ENCODE data around the gene SERPINB3. TPM values are rescaled to one million over a fixed set of nuclear protein-coding genes. Genes with fewer than 3 reads are reported as not detected.

Gene SERPINB3
- total RNA-seq, 6 experiments from 2014 or later: not detected

- no peak overlapping the region for H3K4me3 ChIP-seq
- ATAC-seq (no peak), DNase-seq (no peak)
- no peak for TF ChIP-seq CTCF (IDR thresholded peaks at IDR 0.05)
- no peak for TF ChIP-seq POLR2A (IDR thresholded peaks at IDR 0.05)
- H3K4me1 ChIP-seq: no peaks in the 10 kb centered on the region
- intact Hi-C loops (cut with DNase I): no loop called here
- 93% methylated on average over 2 of the region's 2 CpGs for WGBS (ENCODE audit: insufficient coverage, low coverage, low lambda C conversion rate, missing lambda C conversion rate)
- H3K27ac ChIP-seq: no peak overlapping the region
- no peaks in the 10 kb centered on the region for H3K9me3 ChIP-seq
- no peaks in the 10 kb centered on the region for H3K27me3 ChIP-seq
- no peaks in the 10 kb centered on the region for H3K36me3 ChIP-seq
These were observed 43.8 kb downstream of the SERPINB3 start for GRCh38 chr18:63617915-63618234.

DNA sequence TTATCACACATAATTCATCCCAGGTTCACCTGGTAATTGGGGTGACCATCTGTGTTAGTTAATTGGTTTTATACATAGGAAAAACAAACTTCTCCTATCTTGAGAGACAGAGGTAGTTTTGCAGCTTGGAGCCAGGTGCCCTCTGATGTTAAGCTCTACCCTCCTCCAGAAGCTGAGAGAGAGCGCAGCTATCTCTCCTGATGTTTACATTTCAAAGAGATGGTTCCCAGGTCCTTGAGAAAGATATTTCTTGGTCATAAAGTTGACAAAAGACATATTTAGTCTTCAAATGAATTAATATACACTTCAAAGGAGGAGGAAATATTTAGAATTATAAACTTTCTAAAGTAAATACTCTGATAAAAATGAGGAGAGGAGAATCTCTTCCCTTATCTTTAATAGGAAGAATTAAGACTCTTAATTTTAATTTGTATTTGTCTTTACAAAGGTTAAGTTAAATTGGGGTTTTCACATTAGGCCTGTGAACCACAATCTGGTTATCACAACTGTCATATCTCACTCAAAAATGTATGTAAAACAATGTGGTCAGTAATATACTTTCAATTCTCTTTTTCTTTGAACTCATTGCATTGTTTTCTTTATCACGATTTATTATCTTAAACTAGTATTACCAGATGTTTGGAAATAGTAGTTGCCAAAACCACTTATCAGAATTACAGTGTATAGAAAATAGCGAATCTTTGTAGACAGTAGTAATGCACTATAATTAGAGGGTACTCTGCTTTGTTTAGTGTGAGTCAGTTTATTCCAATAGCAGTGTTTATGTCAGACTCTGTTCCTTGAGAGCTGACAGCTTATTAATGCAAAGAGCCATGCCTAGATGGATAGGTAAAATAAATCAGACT, 44.4 kb downstream of the SERPINB3 start:
- intact Hi-C loops (cut with DNase I): no loop called here
- Histone ChIP-seq H3K27ac (no peak overlapping the region), H3K4me1 (no peaks in the 10 kb centered on the region), H3K36me3 (no peaks in the 10 kb centered on the region), H3K4me3 (no peak overlapping the region), H3K27me3 (no peaks in the 10 kb centered on the region), H3K9me3 (no peaks in the 10 kb centered on the region)
- 32% methylated on average over 3 of the region's 3 CpGs for WGBS (ENCODE audit: insufficient coverage, low coverage, low lambda C conversion rate, missing lambda C conversion rate)
- no peak for DNase-seq
- TF ChIP-seq CTCF (IDR thresholded peaks at IDR 0.05): no peak
- no peak for TF ChIP-seq POLR2A (IDR thresholded peaks at IDR 0.05)
- ATAC-seq: no peak

GRCh38 chr18:63613420-63613819, 48.3 kb downstream of the SERPINB3 start:
- Histone ChIP-seq H3K4me3 (no peak overlapping the region), H3K4me1 (no peaks in the 10 kb centered on the region), H3K27me3 (no peaks in the 10 kb centered on the region), H3K27ac (no peak overlapping the region), H3K9me3 (no peaks in the 10 kb centered on the region), H3K36me3 (no peaks in the 10 kb centered on the region)
- ATAC-seq: no peak
- no peak for DNase-seq
- TF ChIP-seq CTCF (IDR thresholded peaks at IDR 0.05): no peak
- TF ChIP-seq POLR2A (IDR thresholded peaks at IDR 0.05): no peak
- WGBS (ENCODE audit: insufficient coverage, low coverage, low lambda C conversion rate, missing lambda C conversion rate): 83% methylated on average over 1 of the region's 4 CpGs
- intact Hi-C loops (cut with DNase I): no loop called here

DNA sequence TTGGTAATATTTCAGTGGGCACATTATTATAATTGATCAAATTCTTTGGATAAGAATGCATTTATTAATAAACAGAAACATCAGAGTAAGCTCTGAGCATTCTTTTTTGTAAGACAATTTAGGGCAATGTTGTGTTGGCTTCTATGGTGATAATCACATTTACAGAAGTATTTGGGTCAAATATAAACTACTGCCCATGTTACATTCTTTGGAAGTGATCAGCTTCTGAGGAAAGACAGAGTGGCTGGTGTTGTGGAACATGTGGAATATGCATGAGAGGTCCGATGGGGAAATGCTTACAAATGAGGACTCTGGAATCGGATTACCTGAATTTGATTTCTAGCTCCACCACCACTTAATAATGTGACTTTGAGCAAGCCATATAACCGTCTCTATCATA, 55.2 kb downstream of the SERPINB3 start:
- no peak for TF ChIP-seq POLR2A (IDR thresholded peaks at IDR 0.05)
- no peak for TF ChIP-seq CTCF (IDR thresholded peaks at IDR 0.05)
- Histone ChIP-seq H3K36me3 (no peaks in the 10 kb centered on the region), H3K27me3 (no peaks in the 10 kb centered on the region), H3K27ac (no peak overlapping the region), H3K4me3 (no peak overlapping the region), H3K9me3 (no peaks in the 10 kb centered on the region), H3K4me1 (no peaks in the 10 kb centered on the region)
- no peak for DNase-seq
- no peak for ATAC-seq
- intact Hi-C loops (cut with DNase I): no loop called here
- WGBS (ENCODE audit: insufficient coverage, low coverage, low lambda C conversion rate, missing lambda C conversion rate): 70% methylated on average over 3 of the region's 3 CpGs

Other genes with a start within 250 kb of the SERPINB3 start
- gene VPS4B, start 239.4 kb downstream of the SERPINB3 start, total RNA-seq: 10 to 100 TPM; 18.3 to 30.4 (median 22.3) TPM
- gene SERPINB5, start 184.9 kb downstream of the SERPINB3 start, total RNA-seq: not detected
- not detected for gene SERPINB12, start 119.5 kb downstream of the SERPINB3 start, total RNA-seq
- not detected for gene SERPINB13, start 74.5 kb downstream of the SERPINB3 start, total RNA-seq
- not detected for gene SERPINB4, start 17.6 kb downstream of the SERPINB3 start, total RNA-seq
- not detected for gene SERPINB11, start 41.1 kb upstream of the SERPINB3 start, total RNA-seq
- not detected for gene SERPINB7, start 113.5 kb upstream of the SERPINB3 start, total RNA-seq
- gene SERPINB2, start 225.8 kb upstream of the SERPINB3 start, total RNA-seq: not detected
- under 1 TPM in 1 of 6 experiments, not detected in 5; 0.24 TPM for gene SERPINB10, start 246.1 kb upstream of the SERPINB3 start, total RNA-seq